K562 (cell line): ENCODE results near the gene ITGB2. TPM values are rescaled to one million over a fixed set of nuclear protein-coding genes. Genes with fewer than 3 reads are reported as not detected.

Experiments
- AFF1 ChIP-seq, 2 experiments: fragments of 450-650 bp; IDR thresholded peaks; 2 replicates each; pipeline ENCODE4 v1.6.1; 2018; ENCODE audit warnings: mild to moderate bottlenecking in 2 of 2, low read depth in 1 of 2; ENCODE audit not compliant: partially characterized antibody in 2 of 2
- ATF3 ChIP-seq, 2 experiments: fragments of 450-650 bp in 1 of 2; sonication (generic) in 1 of 2; formaldehyde crosslinking in 1 of 2; IDR thresholded peaks in 1 of 2; conservative IDR thresholded peaks in 1 of 2; 2 replicates each; pipeline versions ENCODE4 v1.6.1 to v1.8.1; 2016 to 2023; ENCODE audit warnings: mild to moderate bottlenecking in 2 of 2, moderate library complexity in 2 of 2, inconsistent platforms in 1 of 2, missing genetic modification reagents in 1 of 2
- CBX5 ChIP-seq: IDR thresholded peaks from 2 replicates; pipeline ENCODE4 v1.6.1; 2014; ENCODE audit warnings: low read depth, borderline replicate concordance
- CHCHD3 ChIP-seq: fragments of 250-450 bp; sonication (Bioruptor Pico); IDR thresholded peaks from 2 replicates; pipeline ENCODE4 v2.1.2; 2022; ENCODE audit warnings: mild to moderate bottlenecking
- CREB3L1 ChIP-seq: fragments of 450-650 bp; IDR thresholded peaks from 2 replicates; pipeline ENCODE4 v1.6.1; 2014; ENCODE audit warnings: low read depth, mild to moderate bottlenecking, moderate library complexity, borderline replicate concordance
- DMBX1 ChIP-seq: fragments of 250-450 bp; sonication (Bioruptor Pico); IDR thresholded peaks from 2 replicates; pipeline ENCODE4 v1.8.0; 2022; ENCODE audit warnings: inconsistent platforms, mild to moderate bottlenecking, moderate library complexity, borderline replicate concordance
- NR0B1 ChIP-seq: fragments of 450-650 bp; IDR thresholded peaks from one replicate; pipeline ENCODE4 v1.6.1; 2018; ENCODE audit warnings: mild to moderate bottlenecking, moderate library complexity; ENCODE audit not compliant: partially characterized antibody
- SAP30 ChIP-seq: fragments of 200-600 bp; sonication (generic); IDR thresholded peaks from 2 replicates; pipeline ENCODE4 v1.6.1; 2012; ENCODE audit warnings: borderline replicate concordance, low read depth, mild to moderate bottlenecking, moderate library complexity, low read length, control low read depth, inconsistent platforms; ENCODE audit not compliant: insufficient read depth, poor library complexity, severe bottlenecking
- TFE3 ChIP-seq: fragments of 450-650 bp; formaldehyde crosslinking; IDR thresholded peaks from 2 replicates; pipeline ENCODE4 v1.4.0; 2020; ENCODE audit warnings: mild to moderate bottlenecking, mixed read lengths
- TGIF2 ChIP-seq: sonication (generic); formaldehyde crosslinking; IDR thresholded peaks from 2 replicates; pipeline ENCODE4 v1.8.1; 2022; ENCODE audit warnings: mild to moderate bottlenecking, missing genetic modification reagents, moderate library complexity
- ZBTB2 ChIP-seq: fragments of 450-650 bp; IDR thresholded peaks from 2 replicates; pipeline ENCODE4 v1.6.1; 2016; ENCODE audit warnings: antibody characterized with exemption
- ZNF23 ChIP-seq: fragments of 250-450 bp; sonication (Bioruptor Pico); IDR thresholded peaks from 2 replicates; pipeline ENCODE4 v1.4.0; 2020; ENCODE audit warnings: mild to moderate bottlenecking
- ZNF436 ChIP-seq: fragments of 250-450, 450-650 bp; sonication (Bioruptor Pico); formaldehyde crosslinking; IDR thresholded peaks from 2 replicates; pipeline ENCODE4 v1.7.0; 2020; ENCODE audit warnings: mild to moderate bottlenecking
- ZNF444 ChIP-seq: fragments of 250-450 bp; sonication (Bioruptor Pico); IDR thresholded peaks from 2 replicates; pipeline ENCODE4 v1.4.0; 2020; ENCODE audit warnings: mild to moderate bottlenecking, moderate library complexity
- polyA plus RNA-seq, 8 experiments: library from polyadenylated mRNA; depleted of rRNA in 4 of 8; stranded (reverse) in 5 of 8; unstranded in 3 of 8; fragments of >200 nt; fragmentation: Nextera tagmentation in 2 of 8; fragmentation: Illumina TruSeq in 1 of 8; extraction: Ambion mirVana in 2 of 8; extraction: Trizol in 1 of 8; gene quantifications; 2 replicates each; pipeline versions ENCODE4 v1.2.1 to v1.2.3, GENCODE V29; 2011 to 2014; ENCODE audit warnings: inconsistent platforms in 1 of 8, missing spikeins in 1 of 8
- total RNA-seq, 7 experiments: library from RNA; depleted of rRNA in 6 of 7; stranded (reverse); fragments of >200 nt in 6 of 7; fragmentation: Illumina TruSeq in 2 of 7; extraction: Trizol in 2 of 7; gene quantifications; 2 replicates each; pipeline versions ENCODE4 v1.2.1 to v1.2.3, GENCODE V29; 2011 to 2021; ENCODE audit warnings: low replicate concordance in 1 of 7

ITGB2 gene
- total and polyA plus RNA-seq, 9 of the 15 experiments (the other 6 are each of a cell fraction or from before 2014, with no cell fraction given): 0.07 to 1.3 (median 0.51) TPM; not detected in 2

- no peak for TF ChIP-seq ZNF23 (CRISPR knock-in tag)
- peak; percentile 15; the same call in 1 of the 2 replicates for TF ChIP-seq CBX5
- peak; percentile 64; the same call in 1 of the 2 replicates for TF ChIP-seq ZNF436 (CRISPR knock-in tag)
- peak; percentile 89; the same call in 1 of the 2 replicates for TF ChIP-seq CHCHD3 (CRISPR knock-in tag)
- peak; percentile 61; the same call in 1 of the 2 replicates for TF ChIP-seq ZBTB2
- peak; percentile 72; the same call in 1 of the 2 replicates for TF ChIP-seq DMBX1 (CRISPR knock-in tag)
- TF ChIP-seq TGIF2: no peak
- TF ChIP-seq NR0B1: no peak
- TF ChIP-seq TFE3 (CRISPR knock-in tag): no peak
- no peak; the same call in 1 of the 2 replicates for TF ChIP-seq CREB3L1
- no peak; the same call in 1 of the 2 replicates for TF ChIP-seq ATF3 (IDR thresholded peaks at IDR 0.05)
- no peak; the same call in 1 of the 2 replicates for TF ChIP-seq ATF3 (CRISPR knock-in tag; conservative IDR thresholded peaks at IDR 0.05)
- no peak for TF ChIP-seq SAP30
- TF ChIP-seq AFF1 (IDR thresholded peaks at IDR 0.05; ENCODE audit: low read depth in 1 of 2, partially characterized antibody in 2 of 2): no peak
- no peak for TF ChIP-seq ZNF444 (CRISPR knock-in tag)
These were observed 18.9 kb upstream of the ITGB2 start, which contains the start of gene SLX9 (continued) for GRCh38 chr21:44939532-44940115.
